IPS DF 4.7 (cell line): Measurements from ENCODE around the gene EFNA5.

ENCODE experiments used
- DNase-seq: peaks from one replicate; pipeline ENCODE4 v3.0.0-alpha.2; 2013; ENCODE audit warnings: low spot score; ENCODE audit errors: extremely low read depth

Gene EFNA5

GRCh38 chr5:107572715-107573368, 97.9 kb downstream of the EFNA5 start:
- DNase-seq = no peak

- DNase-seq = peak; percentile 60
These were observed 98.9 kb downstream of the EFNA5 start for GRCh38 chr5:107571621-107572536.

DNA sequence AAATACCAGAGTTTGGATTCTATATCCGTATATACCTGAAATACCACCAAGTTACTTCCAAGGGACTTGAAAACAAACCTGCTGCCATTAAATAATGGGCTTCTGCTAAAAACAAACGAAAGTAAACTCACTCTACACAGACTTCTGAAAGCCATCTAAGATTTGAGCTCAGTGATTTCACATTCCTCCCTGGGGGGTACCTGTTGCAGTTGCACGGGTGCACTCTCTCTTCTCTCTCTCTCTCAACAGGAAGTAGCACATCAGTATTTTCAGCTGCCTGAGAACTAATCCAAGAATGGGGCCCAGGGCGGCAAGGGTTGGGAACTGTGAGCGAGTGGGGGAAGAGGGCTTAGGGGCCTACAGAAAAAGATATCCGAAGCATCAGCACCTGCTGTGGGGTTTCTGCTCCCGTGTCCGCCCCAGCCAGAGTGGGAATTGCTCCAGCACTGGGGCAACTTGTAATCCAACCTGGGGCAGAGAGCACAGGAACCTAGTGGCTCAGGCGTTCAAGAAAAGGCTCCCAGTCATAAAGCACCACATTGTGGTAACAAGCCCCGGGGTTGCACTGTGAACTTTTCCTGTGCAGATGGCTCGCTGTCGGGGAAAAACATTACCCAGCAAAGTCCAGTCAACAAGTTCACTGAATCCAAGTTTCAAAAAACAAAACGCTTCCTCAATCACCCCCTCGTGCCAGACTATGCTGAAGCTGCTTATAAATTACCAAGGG, 99.8 kb downstream of the EFNA5 start:
- DNase-seq = no peak

- no peak for DNase-seq
These were observed 100.6 kb downstream of the EFNA5 start for GRCh38 chr5:107570181-107570580.

DNA sequence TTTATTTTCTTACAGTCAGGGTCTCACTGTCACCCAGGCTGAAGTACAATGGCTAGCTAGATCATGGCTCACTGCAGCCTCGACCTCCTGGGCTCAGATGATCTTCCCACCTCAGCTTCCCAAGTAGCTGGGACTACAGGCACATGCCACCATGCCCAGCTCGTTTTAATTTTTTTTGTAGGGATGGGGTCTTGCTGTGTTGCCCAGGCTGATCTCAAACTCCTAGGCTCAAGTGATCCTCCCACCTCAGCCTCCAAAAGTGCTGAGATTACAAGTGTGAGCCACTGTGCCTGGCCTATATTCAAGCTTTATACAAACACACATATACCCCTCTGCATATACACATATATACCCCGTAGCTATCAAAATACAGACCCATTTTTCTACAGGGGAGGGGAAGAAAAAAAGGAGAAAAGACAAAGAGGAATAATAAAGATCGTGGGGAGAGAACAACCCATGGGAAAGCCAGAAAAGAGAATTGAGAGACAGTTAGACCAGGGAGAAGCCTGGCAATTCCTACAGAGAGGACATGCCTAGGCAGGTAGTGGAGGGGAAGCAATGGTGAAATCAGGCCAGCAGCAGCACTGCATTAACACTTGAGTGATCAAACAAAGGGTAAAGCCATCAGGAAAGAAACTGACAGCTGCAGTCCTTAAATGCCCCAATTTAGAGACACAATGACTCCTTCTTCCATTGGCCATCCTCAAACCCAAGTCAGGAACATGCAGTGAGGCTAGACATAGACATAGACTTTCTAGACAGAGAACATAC, 102.7 kb downstream of the EFNA5 start:
- no peak for DNase-seq

DNA sequence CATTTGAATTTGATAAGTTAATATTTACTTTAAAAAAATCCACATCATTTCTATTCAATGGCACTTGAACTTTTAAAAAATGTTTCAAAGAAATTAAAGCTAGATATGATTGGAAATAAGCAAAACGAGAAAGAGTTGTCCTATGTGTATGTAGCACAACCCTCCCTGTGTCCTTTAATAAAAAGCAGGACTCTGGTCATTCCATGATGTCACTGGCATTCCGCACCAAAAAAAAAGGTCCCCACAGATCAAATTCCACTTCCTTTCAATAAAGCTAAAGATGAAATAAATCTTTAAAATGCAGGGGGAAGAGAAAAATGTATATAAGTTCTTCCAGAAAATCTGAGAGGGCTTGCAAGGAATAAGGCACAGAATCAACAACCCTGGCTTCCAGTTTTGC, 103.8 kb downstream of the EFNA5 start:
- DNase-seq = no peak

DNA sequence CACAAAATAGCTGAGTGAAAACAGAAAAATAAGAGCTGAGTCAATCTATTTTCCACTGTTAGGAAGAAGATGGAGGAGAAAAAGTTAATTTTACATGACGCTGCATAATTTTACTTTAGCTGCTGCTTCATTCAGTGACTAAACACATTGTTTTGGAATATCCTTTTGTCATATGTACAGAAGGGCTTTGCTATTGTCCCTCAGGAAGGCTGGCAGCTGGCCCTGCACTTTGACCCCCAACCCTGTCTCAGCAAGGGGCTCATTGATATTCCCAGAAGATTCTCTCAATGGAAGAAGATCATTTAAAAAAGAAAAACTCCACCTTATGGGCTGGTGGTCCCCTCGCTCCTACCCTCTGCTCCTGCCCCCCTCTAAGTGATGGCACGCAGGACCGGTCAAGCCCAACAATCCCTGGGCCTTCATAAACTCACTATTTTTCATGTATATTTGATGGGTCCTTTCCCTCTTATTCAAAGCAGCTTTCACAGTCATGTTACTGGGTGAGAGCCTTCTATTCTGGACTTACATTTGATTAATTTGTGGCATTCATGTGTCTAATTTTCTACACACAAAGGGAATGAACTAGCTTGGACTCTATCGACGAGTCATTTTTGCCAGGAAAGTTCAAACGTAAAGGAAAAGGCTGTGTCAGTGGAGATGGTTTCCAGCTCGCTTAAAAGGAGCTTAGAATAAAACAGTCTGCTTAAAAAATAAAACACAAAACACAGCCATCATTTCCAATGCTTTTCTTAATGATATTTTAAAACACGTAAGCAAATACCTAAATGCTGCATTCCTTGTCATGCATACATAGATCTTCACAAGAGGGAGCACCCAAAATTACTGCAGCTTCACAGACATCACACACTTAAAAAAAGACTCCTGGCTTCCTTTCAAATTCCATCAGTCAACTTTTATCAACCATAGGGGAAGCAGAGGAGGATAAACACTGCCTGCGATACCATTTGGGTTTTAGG, 104.7 kb downstream of the EFNA5 start:
- DNase-seq = no peak

DNA sequence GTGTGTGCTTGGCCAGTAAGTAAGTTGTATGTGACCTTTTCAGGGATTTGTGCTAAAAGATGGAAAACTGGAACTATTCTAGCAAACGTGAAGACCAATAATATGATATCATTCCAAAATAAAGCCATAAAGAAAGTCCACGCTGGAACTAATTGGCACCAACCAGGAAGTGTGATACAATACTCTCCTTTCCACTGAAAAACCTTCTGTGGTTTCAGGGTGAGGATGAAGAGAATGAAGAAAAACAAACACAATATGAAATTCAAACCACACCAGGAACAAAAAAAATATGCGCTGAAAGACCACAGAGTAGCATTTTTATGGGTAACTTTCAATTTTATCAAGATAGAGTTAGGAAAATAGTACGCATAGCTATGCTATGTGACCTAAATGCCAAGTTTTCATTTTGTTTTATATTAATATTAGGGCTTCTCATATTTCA, 105.8 kb downstream of the EFNA5 start:
- no peak for DNase-seq

DNA sequence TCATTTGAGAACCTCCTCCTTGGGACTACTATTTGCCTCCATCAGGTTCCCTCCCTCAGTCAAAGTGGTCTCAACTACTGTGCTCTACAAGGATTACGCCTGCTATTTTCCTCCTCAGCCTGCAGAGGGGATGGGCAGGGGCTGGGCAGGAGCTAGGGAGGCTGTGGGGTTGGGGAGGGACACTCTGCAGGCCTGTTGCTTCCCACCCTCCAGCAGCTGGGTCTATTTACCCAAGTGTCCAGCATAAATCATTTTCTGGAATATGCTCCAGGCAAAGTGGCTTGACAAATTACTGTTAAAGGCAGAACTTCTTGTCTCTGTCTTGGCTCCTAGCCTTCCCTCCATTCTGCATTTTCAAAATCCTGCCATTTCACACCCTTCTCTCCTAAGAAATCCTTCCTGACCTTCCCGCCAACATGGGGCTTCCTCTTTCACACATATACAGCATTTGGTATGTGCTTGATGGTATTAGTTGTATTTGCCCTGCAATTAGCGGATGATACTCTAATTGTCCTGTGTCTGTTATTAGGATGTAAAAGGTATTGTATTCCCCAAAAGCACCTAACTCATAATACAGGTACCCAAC, 106.7 kb downstream of the EFNA5 start:
- DNase-seq = no peak

DNA sequence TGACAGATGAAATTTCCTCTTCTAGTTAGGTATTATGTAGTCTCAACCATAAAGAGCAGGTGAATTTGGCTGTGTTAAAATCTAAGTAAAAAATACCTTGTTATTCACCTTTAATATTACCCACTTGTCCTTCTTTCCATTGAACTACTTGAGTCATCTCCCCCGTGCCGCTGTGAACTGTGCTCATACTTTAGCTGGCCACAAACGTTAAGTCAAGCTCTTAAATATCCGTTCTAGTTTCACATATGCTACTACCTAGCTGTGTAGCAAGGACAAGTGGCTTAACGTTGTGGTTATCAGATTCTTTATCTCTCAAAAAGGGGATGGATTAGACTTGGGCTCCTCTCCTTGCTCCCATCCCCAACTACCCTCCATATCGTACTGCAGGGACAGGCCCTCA, 110.4 kb downstream of the EFNA5 start:
- DNase-seq = no peak

DNA sequence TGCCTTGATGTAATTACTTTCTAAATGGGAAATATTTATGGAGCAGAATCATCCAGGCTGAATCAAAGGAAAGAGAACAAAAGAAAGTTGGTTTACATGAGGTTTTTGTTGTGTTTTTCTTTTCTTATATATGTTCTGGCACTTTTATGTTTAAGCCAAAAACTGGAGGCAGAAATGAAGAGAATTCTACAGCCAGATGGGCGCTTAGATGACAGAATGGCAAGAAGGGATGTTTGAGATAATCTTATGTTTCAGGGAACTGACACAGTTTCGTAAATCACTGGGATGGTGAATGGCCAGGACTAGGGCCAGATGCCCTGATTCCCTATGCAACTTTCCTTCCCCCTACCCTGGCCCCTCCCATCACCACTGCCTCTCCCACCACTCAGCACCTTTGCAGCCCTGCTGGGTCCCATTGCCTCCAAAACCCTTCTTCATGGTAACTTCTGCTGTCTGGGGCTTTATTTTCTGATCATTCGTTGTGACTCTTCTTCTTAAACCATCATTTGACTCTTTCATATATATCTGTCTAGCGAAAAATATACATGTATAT, 111.8 kb downstream of the EFNA5 start:
- DNase-seq = no peak

GRCh38 chr5:107557051-107557658, 113.6 kb downstream of the EFNA5 start:
- DNase-seq = no peak

DNA sequence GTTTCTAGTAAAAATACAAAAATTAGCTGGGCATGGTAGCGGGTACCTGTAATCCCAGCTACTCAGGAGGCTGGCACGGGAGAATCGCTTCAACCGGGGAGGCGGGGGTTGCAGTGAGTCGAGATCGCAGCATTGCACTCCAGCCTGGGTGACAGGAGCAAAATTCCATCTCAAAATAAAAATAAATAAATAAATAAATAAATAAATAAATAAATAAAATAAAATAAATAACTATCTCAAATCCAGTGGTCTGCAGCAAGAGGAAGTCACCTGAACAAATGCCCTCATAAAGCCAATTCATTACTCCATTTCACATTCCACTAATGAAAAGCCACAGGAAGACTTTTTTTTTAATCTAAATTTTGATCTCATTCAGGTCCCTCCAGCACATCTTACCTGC, 114.2 kb downstream of the EFNA5 start:
- DNase-seq = no peak

- no peak for DNase-seq
These were observed 115.2 kb downstream of the EFNA5 start for GRCh38 chr5:107555425-107556090.

DNA sequence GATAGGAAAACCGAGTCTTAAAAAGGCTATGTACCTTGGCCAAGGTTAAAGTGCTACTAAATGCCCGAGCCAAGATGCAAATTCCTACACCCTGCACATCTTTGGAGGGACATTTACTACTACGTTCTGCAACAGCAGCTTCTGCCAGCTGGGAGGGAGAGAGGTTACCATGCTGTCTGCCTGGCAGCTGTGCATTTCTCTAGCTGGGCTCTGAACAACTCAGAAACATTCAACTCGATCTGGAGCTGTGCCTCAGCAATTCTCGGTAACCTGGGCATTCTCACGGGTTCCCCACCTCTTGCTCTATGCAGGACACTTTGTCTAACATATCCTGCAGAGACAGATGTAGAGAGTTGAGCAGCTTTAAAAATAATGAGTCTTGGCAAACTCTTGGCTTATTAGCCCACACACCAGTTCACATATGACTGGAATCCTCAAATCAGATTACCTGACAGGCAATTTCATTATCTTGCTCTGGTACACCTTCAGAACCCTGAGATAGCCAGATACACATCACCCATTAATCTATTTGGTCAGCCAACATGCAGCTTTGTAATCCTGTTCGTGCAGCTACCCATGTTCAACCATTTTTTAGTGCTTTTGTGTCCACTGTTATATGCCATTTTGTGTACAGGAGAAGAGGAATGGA, 115.8 kb downstream of the EFNA5 start:
- DNase-seq = no peak

DNA sequence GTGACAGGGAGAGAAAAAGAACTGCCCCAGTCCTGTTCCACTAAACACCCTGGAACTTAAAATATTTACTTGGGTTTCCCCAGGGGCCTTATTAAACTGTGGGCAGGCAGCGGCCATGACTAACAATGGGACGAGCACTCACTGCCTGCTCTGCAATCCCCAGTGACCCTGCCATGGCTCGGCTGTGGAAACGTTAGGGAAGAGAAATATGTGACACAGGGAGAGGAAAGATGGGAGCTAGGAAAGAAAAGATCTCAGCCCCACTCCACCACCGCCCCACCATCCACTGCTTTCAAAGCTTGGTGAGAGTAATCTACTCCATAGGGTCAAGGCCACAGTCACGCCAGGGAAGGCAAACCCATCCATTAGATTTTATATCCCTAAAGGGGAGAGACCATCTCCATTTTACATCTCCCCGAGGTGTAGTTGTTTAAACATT, 117.6 kb downstream of the EFNA5 start:
- DNase-seq = no peak

DNA sequence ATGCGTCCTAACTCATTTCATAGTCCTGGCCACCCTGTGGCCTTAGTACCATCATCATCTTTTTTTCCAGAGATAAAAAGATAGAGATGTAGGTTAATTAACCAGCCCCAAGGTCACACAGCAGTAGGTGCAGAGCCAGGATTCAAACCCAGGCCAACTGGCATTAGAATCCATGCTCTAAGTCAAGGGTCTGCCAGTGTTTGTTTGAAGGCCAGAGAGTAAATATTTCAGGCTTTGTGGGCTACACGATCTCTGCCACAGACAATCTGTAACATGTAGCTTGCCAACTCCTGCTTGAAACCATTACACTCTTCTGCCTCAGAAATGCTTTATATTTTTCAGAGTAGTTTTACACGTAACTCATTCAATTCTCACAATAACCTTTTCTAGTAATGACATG, 119.6 kb downstream of the EFNA5 start:
- no peak for DNase-seq

- DNase-seq = no peak
These were observed 121.2 kb downstream of the EFNA5 start for GRCh38 chr5:107549567-107549966.
